ENCODE results near the gene DDB1.

- no peak for TF ChIP-seq EZH2 (IDR thresholded peaks at IDR 0.05; ENCODE audit: borderline replicate concordance, control insufficient read depth, low read depth, low read length)
- TF ChIP-seq, protein P1, sequence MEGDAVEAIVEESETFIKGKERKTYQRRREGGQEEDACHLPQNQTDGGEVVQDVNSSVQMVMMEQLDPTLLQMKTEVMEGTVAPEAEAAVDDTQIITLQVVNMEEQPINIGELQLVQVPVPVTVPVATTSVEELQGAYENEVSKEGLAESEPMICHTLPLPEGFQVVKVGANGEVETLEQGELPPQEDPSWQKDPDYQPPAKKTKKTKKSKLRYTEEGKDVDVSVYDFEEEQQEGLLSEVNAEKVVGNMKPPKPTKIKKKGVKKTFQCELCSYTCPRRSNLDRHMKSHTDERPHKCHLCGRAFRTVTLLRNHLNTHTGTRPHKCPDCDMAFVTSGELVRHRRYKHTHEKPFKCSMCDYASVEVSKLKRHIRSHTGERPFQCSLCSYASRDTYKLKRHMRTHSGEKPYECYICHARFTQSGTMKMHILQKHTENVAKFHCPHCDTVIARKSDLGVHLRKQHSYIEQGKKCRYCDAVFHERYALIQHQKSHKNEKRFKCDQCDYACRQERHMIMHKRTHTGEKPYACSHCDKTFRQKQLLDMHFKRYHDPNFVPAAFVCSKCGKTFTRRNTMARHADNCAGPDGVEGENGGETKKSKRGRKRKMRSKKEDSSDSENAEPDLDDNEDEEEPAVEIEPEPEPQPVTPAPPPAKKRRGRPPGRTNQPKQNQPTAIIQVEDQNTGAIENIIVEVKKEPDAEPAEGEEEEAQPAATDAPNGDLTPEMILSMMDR (IDR thresholded peaks at IDR 0.05 in 2 of 3, conservative IDR thresholded peaks at IDR 0.05 in 1 of 3; ENCODE audit: control insufficient read depth in 2 of 3, extremely low read depth in 1 of 3, insufficient read depth in 1 of 3, low read depth in 3 of 3, low read length in 3 of 3) = peak in 2 of 3 experiments; percentile 20 to 48; a peak in 4 of 6 replicates
- TF ChIP-seq POLR2AphosphoS5 (IDR thresholded peaks at IDR 0.05; ENCODE audit: low read length) = no peak
- TF ChIP-seq MXI1 (IDR thresholded peaks at IDR 0.05; ENCODE audit: low read depth, low read length) = no peak
- no peak for TF ChIP-seq REST (IDR thresholded peaks at IDR 0.05; ENCODE audit: low read depth, low read length)
These were observed 41.8 kb downstream of the DDB1 start for GRCh38 chr11:61290905-61291690.

Data from GM12878 (cell line).